Measurements from ENCODE around the gene WDFY4. TPM values are rescaled to one million over a fixed set of nuclear protein-coding genes. Genes with fewer than 3 reads are reported as not detected.

WDFY4 gene
- total and polyA plus RNA-seq, 2 donors (not counting 3 experiments of a cell fraction or from before 2014, with no cell fraction given), result 10.1 to 10.2 TPM

DNA sequence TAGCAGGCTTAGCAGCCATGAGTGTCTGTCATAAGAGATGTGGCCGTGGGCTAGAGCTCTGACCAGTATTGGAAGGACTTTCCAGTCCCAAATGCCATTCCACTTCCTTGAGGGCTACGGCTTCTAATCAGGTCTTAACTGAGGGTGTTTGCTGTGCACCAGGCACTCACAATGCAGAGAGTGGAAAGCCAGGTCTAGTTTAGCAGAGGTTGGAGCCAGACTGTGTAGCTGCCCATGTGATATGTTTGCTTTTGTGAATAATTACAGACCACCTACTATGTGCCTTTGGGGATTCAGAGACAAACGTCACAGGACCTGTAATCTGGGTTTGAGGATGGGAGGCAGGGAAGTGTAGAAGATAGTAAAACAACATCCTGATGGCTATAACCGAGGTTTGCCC is 79.8 kb downstream of the WDFY4 start:
- no peaks in the 10 kb centered on the region for H3K9me1 ChIP-seq (replicated peaks; ENCODE audit: control insufficient read depth, extremely low read depth, insufficient read depth, low read length)
- dilution Hi-C loops (cut with MboI; ENCODE audit: extremely low pct_ligation_motif_present, low sequenced_read_pairs) (no loop called here), intact Hi-C loops (cut with micrococcal nuclease) (no loop called here)
- no peak overlapping the region for H3K4me2 ChIP-seq (ENCODE audit: insufficient read depth, low read length)
- no peaks in the 10 kb centered on the region for H3K27me3 ChIP-seq (ENCODE audit: control insufficient read depth in 2 of 2, insufficient read depth in 2 of 2, low read length in 2 of 2)
- BruUV-seq (replicated peaks), result no TSS peak
- H3K36me3 ChIP-seq (ENCODE audit: control insufficient read depth in 2 of 2, extremely low read depth in 1 of 2, insufficient read depth in 2 of 2, low read length in 2 of 2), result no peaks in the 10 kb centered on the region
- TF ChIP-seq, protein P1, sequence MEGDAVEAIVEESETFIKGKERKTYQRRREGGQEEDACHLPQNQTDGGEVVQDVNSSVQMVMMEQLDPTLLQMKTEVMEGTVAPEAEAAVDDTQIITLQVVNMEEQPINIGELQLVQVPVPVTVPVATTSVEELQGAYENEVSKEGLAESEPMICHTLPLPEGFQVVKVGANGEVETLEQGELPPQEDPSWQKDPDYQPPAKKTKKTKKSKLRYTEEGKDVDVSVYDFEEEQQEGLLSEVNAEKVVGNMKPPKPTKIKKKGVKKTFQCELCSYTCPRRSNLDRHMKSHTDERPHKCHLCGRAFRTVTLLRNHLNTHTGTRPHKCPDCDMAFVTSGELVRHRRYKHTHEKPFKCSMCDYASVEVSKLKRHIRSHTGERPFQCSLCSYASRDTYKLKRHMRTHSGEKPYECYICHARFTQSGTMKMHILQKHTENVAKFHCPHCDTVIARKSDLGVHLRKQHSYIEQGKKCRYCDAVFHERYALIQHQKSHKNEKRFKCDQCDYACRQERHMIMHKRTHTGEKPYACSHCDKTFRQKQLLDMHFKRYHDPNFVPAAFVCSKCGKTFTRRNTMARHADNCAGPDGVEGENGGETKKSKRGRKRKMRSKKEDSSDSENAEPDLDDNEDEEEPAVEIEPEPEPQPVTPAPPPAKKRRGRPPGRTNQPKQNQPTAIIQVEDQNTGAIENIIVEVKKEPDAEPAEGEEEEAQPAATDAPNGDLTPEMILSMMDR (IDR thresholded peaks at IDR 0.05; ENCODE audit: extremely low read depth in 1 of 2, insufficient read depth in 1 of 2, low read depth in 1 of 2, low read length in 2 of 2), result no peak
- TF ChIP-seq MYC (IDR thresholded peaks at IDR 0.05; ENCODE audit: low read depth, low read length), result no peak
- no peak for TF ChIP-seq JUN (IDR thresholded peaks at IDR 0.05; ENCODE audit: borderline replicate concordance, insufficient read depth, insufficient read length, low read depth)
- no peak for TF ChIP-seq FOS (IDR thresholded peaks at IDR 0.05; ENCODE audit: borderline replicate concordance, insufficient read depth, low read length)
- no peak for TF ChIP-seq POLR2A (IDR thresholded peaks at IDR 0.05; ENCODE audit: low read depth, low read length)
- no peak for TF ChIP-seq POLR2AphosphoS5 (IDR thresholded peaks at IDR 0.05; ENCODE audit: insufficient read depth, low read depth, low read length)
- no peak for TF ChIP-seq GATA2 (IDR thresholded peaks at IDR 0.05; ENCODE audit: insufficient read depth, insufficient read length, low read depth, low read length)
- TF ChIP-seq EZH2 (IDR thresholded peaks at IDR 0.05; ENCODE audit: borderline replicate concordance, low read depth, low read length, severe bottlenecking), result no peak
- POLR2A ChIA-PET, result no interaction called here
- DNase-seq (ENCODE audit: low read depth, low spot score) (no peak), FAIRE-seq (no peak)
- H2AFZ ChIP-seq (ENCODE audit: low read depth, low read length), result no peak overlapping the region
- H3K9ac ChIP-seq (replicated peaks; ENCODE audit: extremely low read depth, insufficient read depth, low read length), result no peak overlapping the region
- CTCF ChIA-PET, result interaction anchor here (1.8 kb wide), 1 partner anchor 8 kb away, joined by 6 read pairs; no protein-coding TSS in a partner anchor
- no peak overlapping the region for H3K4me3 ChIP-seq (replicated peaks in 1 of 3; ENCODE audit: insufficient read depth in 1 of 3, low read depth in 1 of 3, low read length in 3 of 3)
- no peaks in the 10 kb centered on the region for H3K79me2 ChIP-seq (ENCODE audit: control insufficient read depth, insufficient read depth, low read length)
- no peaks in the 10 kb centered on the region for H3K4me1 ChIP-seq (ENCODE audit: control insufficient read depth, extremely low read depth, insufficient read depth, low read length)
- no peak overlapping the region for H3K27ac ChIP-seq (ENCODE audit: insufficient read depth, low read depth, low read length)
- no peaks in the 10 kb centered on the region for H3K9me3 ChIP-seq (replicated peaks; ENCODE audit: control insufficient read depth, insufficient read depth, low read length)
- no peaks in the 10 kb centered on the region for H4K20me1 ChIP-seq (replicated peaks; ENCODE audit: control insufficient read depth, extremely low read depth, insufficient read depth, low read length)
